HG02943 (cell line): ENCODE measurements around the gene GLE1.
"Not testable (repeated sequence)": the region's sequence is repeated elsewhere in the genome, so short reads cannot be mapped to it uniquely, and the experiment has no call there.

Source experiments
- ATAC-seq: cut with Tn5 transposase; IDR thresholded peaks from one replicate; pipeline ENCODE4 v1.9.1; 2021; ENCODE audit warnings: mild to moderate bottlenecking, low read depth, moderate library complexity; ENCODE audit not compliant: unreplicated experiment

The GLE1 gene

DNA sequence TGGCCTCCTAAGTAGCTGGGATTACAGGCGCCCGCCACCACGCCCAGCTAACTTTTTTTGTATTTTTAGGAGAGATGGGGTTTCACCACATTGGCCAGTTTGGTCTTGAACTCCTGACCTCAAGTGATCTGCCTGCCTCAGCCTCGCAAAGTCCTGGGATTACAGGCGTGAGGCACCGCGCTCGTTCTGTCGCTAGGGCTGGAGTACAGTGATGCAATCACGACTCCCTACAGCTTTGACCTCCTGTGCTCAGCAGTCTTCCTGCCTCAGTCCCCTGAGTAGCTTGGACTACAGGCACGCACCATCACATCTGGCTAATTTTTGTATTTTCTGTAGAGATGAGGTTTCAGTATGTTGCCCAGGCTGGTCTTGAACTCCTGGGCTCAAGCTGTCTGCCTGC is 82.4 kb downstream of the GLE1 start:
- ATAC-seq, result not testable (repeated sequence)

- no peak for ATAC-seq
These were observed 82.9 kb downstream of the GLE1 start for GRCh38 chr9:128587453-128587852.

GRCh38 chr9:128588581-128589233 is 84.2 kb downstream of the GLE1 start:
- ATAC-seq, result no peak
